ENCODE measurements around the gene MYF5.

The MYF5 gene

GRCh38 chr12:80708259-80708974, 8.3 kb upstream of the MYF5 start:
- Histone ChIP-seq H3K4me1 (ENCODE audit: insufficient read depth, low read length, severe bottlenecking) (no peaks in the 10 kb centered on the region), H2AFZ (ENCODE audit: low read length) (no peak overlapping the region), H4K20me1 (ENCODE audit: insufficient read depth, low read length) (no peaks in the 10 kb centered on the region), H3K36me3 (ENCODE audit: insufficient read depth, low read length) (no peaks in the 10 kb centered on the region), H3K9me3 (ENCODE audit: low read length) (no peaks in the 10 kb centered on the region), H3K4me3 (ENCODE audit: low read depth, low read length, poor library complexity, severe bottlenecking) (no peak overlapping the region), H3K4me2 (ENCODE audit: low read length) (no peak overlapping the region), H3F3A (ENCODE audit: insufficient read depth, low read length) (no peaks in the 10 kb centered on the region), H3K9me2 (ENCODE audit: low read depth, low read length) (no peaks in the 10 kb centered on the region), H3K9ac (ENCODE audit: low read length) (no peak overlapping the region), H3K27ac (ENCODE audit: low read depth, low read length, poor library complexity, severe bottlenecking) (no peak overlapping the region), H3K27me3 (ENCODE audit: insufficient read depth, low read length) (no peaks in the 10 kb centered on the region), H3K79me2 (ENCODE audit: insufficient read depth, low read length) (no peaks in the 10 kb centered on the region)
- no peak for TF ChIP-seq EZH2 (IDR thresholded peaks at IDR 0.05; ENCODE audit: borderline replicate concordance, low read length)
- TF ChIP-seq CTCF (IDR thresholded peaks at IDR 0.05; ENCODE audit: low read length): no peak

GRCh38 chr12:80708975-80709328, 7.8 kb upstream of the MYF5 start:
- no peaks in the 10 kb centered on the region for H3F3A ChIP-seq (ENCODE audit: insufficient read depth, low read length)
- no peaks in the 10 kb centered on the region for H3K4me1 ChIP-seq (ENCODE audit: insufficient read depth, low read length, severe bottlenecking)
- no peak overlapping the region for H3K4me3 ChIP-seq (ENCODE audit: low read depth, low read length, poor library complexity, severe bottlenecking)
- H3K79me2 ChIP-seq (ENCODE audit: insufficient read depth, low read length): no peaks in the 10 kb centered on the region
- H3K27me3 ChIP-seq (ENCODE audit: insufficient read depth, low read length): no peaks in the 10 kb centered on the region
- no peaks in the 10 kb centered on the region for H3K9me2 ChIP-seq (ENCODE audit: low read depth, low read length)
- no peak overlapping the region for H3K9ac ChIP-seq (ENCODE audit: low read length)
- TF ChIP-seq CTCF (IDR thresholded peaks at IDR 0.05; ENCODE audit: low read length) (no peak), EZH2 (IDR thresholded peaks at IDR 0.05; ENCODE audit: borderline replicate concordance, low read length) (no peak)
- H3K4me2 ChIP-seq (ENCODE audit: low read length): no peak overlapping the region
- no peaks in the 10 kb centered on the region for H3K36me3 ChIP-seq (ENCODE audit: insufficient read depth, low read length)
- no peaks in the 10 kb centered on the region for H3K9me3 ChIP-seq (ENCODE audit: low read length)
- no peak overlapping the region for H2AFZ ChIP-seq (ENCODE audit: low read length)
- H4K20me1 ChIP-seq (ENCODE audit: insufficient read depth, low read length): no peaks in the 10 kb centered on the region
- no peak overlapping the region for H3K27ac ChIP-seq (ENCODE audit: low read depth, low read length, poor library complexity, severe bottlenecking)

GRCh38 chr12:80709811-80710726, 6.6 kb upstream of the MYF5 start:
- Histone ChIP-seq H3K4me3 (ENCODE audit: low read depth, low read length, poor library complexity, severe bottlenecking) (no peak overlapping the region), H3K9ac (ENCODE audit: low read length) (no peak overlapping the region), H3K36me3 (ENCODE audit: insufficient read depth, low read length) (no peaks in the 10 kb centered on the region), H3F3A (ENCODE audit: insufficient read depth, low read length) (no peaks in the 10 kb centered on the region), H3K4me2 (ENCODE audit: low read length) (no peak overlapping the region; the same call in 1 of the 2 replicates), H3K27ac (ENCODE audit: low read depth, low read length, poor library complexity, severe bottlenecking) (no peak overlapping the region), H3K9me3 (ENCODE audit: low read length) (no peaks in the 10 kb centered on the region), H3K4me1 (ENCODE audit: insufficient read depth, low read length, severe bottlenecking) (no peaks in the 10 kb centered on the region), H3K79me2 (ENCODE audit: insufficient read depth, low read length) (no peaks in the 10 kb centered on the region), H3K9me2 (ENCODE audit: low read depth, low read length) (no peaks in the 10 kb centered on the region), H2AFZ (ENCODE audit: low read length) (0 out of 2 replicates have a peak overlapping the region, but pooled peaks have one; percentile 39), H4K20me1 (ENCODE audit: insufficient read depth, low read length) (no peaks in the 10 kb centered on the region), H3K27me3 (ENCODE audit: insufficient read depth, low read length) (no peaks in the 10 kb centered on the region)
- no peak for TF ChIP-seq EZH2 (IDR thresholded peaks at IDR 0.05; ENCODE audit: borderline replicate concordance, low read length)
- peak; percentile 81 for TF ChIP-seq CTCF (IDR thresholded peaks at IDR 0.05; ENCODE audit: low read length)
